ENCODE data around the gene MRPS21.

MRPS21 gene

GRCh38 chr1:150293433-150294253, at the start of gene MRPS21:
Gene MRPS21 (plus strand): TSS chr1:150293861. CDS start chr1:150294367, 506 bp downstream.
- H3K4me1 ChIP-seq (ENCODE audit: control insufficient read depth, insufficient read depth, low read length) = no peaks in the 10 kb centered on the region
- H3K4me3 ChIP-seq (ENCODE audit: low read depth, low read length) = peak within 1 kb of the TSS; percentile 80
- no peaks in the 10 kb centered on the region for H3K9me3 ChIP-seq (ENCODE audit: control insufficient read depth, insufficient read depth, low read depth, low read length)
- peaks cover 31 to 36% of the 10 kb centered on the region in 2 experiments for H3K36me3 ChIP-seq (ENCODE audit: control insufficient read depth in 2 of 2, insufficient read depth in 1 of 2, low read length in 2 of 2)
- peak within 1 kb of the TSS; percentile 60 for H3K27ac ChIP-seq (ENCODE audit: extremely low read depth, low read depth, low read length)
- POLR2A ChIA-PET = no interaction called here
- CTCF ChIA-PET = no interaction called here
- TF ChIP-seq ZFP37 (tag by site-specific recombination; IDR thresholded peaks at IDR 0.05) (peak; percentile 52; the same call in 1 of the 2 replicates), SCRT2 (tag by site-specific recombination; IDR thresholded peaks at IDR 0.05) (0 out of 2 replicates have a peak, but pooled peaks have one; percentile 11), ZXDB (tag by site-specific recombination; IDR thresholded peaks at IDR 0.05) (peak; percentile 70; the same call in 1 of the 2 replicates), SP7 (tag by site-specific recombination; IDR thresholded peaks at IDR 0.05) (peak; percentile 41), ZNF335 (tag by site-specific recombination; conservative IDR thresholded peaks at IDR 0.05) (peak; percentile 71), REPIN1 (tag by site-specific recombination; IDR thresholded peaks at IDR 0.05; ENCODE audit: low read depth) (0 out of 2 replicates have a peak, but pooled peaks have one; percentile 67), ZNF2 (tag by site-specific recombination; IDR thresholded peaks at IDR 0.05) (peak; percentile 45; the same call in 1 of the 2 replicates), ELK4 (IDR thresholded peaks at IDR 0.05; ENCODE audit: borderline replicate concordance, low read depth, low read length) (peak; percentile 60; the same call in 1 of the 2 replicates), ZNF544 (tag by site-specific recombination; IDR thresholded peaks at IDR 0.05) (no peak), ZNF341 (tag by site-specific recombination; IDR thresholded peaks at IDR 0.05; ENCODE audit: low read depth) (no peak), KLF8 (tag by site-specific recombination; IDR thresholded peaks at IDR 0.05) (peak; percentile 66; the same call in 1 of the 2 replicates), KLF17 (tag by site-specific recombination; IDR thresholded peaks at IDR 0.05) (peak; percentile 50; the same call in 1 of the 2 replicates), ZNF292 (tag by site-specific recombination; IDR thresholded peaks at IDR 0.05; ENCODE audit: borderline replicate concordance, low read depth) (no peak), MYNN (tag by site-specific recombination; IDR thresholded peaks at IDR 0.05; ENCODE audit: borderline replicate concordance) (peak; percentile 71), PRDM1 (tag by site-specific recombination; IDR thresholded peaks at IDR 0.05) (peak; percentile 90), ZNF18 (tag by site-specific recombination; IDR thresholded peaks at IDR 0.05) (peak; percentile 65; the same call in 1 of the 2 replicates), ZNF629 (tag by site-specific recombination; IDR thresholded peaks at IDR 0.05) (peak; percentile 92), ZBTB49 (tag by site-specific recombination; IDR thresholded peaks at IDR 0.05; ENCODE audit: low read depth) (no peak), KLF1 (tag by site-specific recombination; IDR thresholded peaks at IDR 0.05) (no peak), ZNF660 (tag by site-specific recombination; IDR thresholded peaks at IDR 0.05) (peak; percentile 36; the same call in 1 of the 2 replicates), ZNF184 (tag by site-specific recombination; IDR thresholded peaks at IDR 0.05) (no peak), ZNF10 (tag by site-specific recombination; IDR thresholded peaks at IDR 0.05) (peak; percentile 88), SP2 (tag by site-specific recombination; IDR thresholded peaks at IDR 0.05) (peak; percentile 80)
- TF ChIP-seq, protein P1, sequence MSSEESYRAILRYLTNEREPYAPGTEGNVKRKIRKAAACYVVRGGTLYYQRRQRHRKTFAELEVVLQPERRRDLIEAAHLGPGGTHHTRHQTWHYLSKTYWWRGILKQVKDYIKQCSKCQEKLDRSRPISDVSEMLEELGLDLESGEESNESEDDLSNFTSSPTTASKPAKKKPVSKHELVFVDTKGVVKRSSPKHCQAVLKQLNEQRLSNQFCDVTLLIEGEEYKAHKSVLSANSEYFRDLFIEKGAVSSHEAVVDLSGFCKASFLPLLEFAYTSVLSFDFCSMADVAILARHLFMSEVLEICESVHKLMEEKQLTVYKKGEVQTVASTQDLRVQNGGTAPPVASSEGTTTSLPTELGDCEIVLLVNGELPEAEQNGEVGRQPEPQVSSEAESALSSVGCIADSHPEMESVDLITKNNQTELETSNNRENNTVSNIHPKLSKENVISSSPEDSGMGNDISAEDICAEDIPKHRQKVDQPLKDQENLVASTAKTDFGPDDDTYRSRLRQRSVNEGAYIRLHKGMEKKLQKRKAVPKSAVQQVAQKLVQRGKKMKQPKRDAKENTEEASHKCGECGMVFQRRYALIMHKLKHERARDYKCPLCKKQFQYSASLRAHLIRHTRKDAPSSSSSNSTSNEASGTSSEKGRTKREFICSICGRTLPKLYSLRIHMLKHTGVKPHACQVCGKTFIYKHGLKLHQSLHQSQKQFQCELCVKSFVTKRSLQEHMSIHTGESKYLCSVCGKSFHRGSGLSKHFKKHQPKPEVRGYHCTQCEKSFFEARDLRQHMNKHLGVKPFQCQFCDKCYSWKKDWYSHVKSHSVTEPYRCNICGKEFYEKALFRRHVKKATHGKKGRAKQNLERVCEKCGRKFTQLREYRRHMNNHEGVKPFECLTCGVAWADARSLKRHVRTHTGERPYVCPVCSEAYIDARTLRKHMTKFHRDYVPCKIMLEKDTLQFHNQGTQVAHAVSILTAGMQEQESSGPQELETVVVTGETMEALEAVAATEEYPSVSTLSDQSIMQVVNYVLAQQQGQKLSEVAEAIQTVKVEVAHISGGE (tag by site-specific recombination; conservative IDR thresholded peaks at IDR 0.05; ENCODE audit: low read depth) = peak; percentile 96
- TF ChIP-seq, protein P2, sequence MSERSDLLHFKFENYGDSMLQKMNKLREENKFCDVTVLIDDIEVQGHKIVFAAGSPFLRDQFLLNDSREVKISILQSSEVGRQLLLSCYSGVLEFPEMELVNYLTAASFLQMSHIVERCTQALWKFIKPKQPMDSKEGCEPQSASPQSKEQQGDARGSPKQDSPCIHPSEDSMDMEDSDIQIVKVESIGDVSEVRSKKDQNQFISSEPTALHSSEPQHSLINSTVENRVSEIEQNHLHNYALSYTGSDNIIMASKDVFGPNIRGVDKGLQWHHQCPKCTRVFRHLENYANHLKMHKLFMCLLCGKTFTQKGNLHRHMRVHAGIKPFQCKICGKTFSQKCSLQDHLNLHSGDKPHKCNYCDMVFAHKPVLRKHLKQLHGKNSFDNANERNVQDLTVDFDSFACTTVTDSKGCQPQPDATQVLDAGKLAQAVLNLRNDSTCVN (tag by site-specific recombination; optimal IDR thresholded peaks at IDR 0.05) = peak; percentile 66
